B cell (primary cell): Measurements from ENCODE around the gene TNIK.

Experiments
- CTCF ChIP-seq: fragments of 200-600 bp; IDR thresholded peaks from one replicate; pipeline ENCODE4 v1.8.0; 2022; ENCODE audit warnings: antibody characterized with exemption, mild to moderate bottlenecking
- EZH2 ChIP-seq: IDR thresholded peaks from 2 replicates; pipeline ENCODE4 v1.6.1; 2012; ENCODE audit warnings: borderline replicate concordance, low read depth, mild to moderate bottlenecking, moderate library complexity, low read length; ENCODE audit not compliant: insufficient read depth, poor library complexity, severe bottlenecking

- TF ChIP-seq CTCF (no peak), EZH2 (no peak)
These were observed 169.5 kb downstream of the TNIK start for GRCh38 chr3:171290680-171291079.
